A549 (cell line): ENCODE measurements around the gene NUTF2.

ENCODE experiments used
- MAFK ChIP-seq: fragments of 450-650 bp; IDR thresholded peaks from 2 replicates; pipeline ENCODE4 v1.6.1; 2014; ENCODE audit not compliant: partially characterized antibody
- RNF2 ChIP-seq: fragments of 200-600 bp; sonication (generic); IDR thresholded peaks from 2 replicates; pipeline ENCODE4 v1.6.1; 2016; ENCODE audit warnings: low read depth, mild to moderate bottlenecking, antibody characterized with exemption, moderate library complexity, borderline replicate concordance

DNA sequence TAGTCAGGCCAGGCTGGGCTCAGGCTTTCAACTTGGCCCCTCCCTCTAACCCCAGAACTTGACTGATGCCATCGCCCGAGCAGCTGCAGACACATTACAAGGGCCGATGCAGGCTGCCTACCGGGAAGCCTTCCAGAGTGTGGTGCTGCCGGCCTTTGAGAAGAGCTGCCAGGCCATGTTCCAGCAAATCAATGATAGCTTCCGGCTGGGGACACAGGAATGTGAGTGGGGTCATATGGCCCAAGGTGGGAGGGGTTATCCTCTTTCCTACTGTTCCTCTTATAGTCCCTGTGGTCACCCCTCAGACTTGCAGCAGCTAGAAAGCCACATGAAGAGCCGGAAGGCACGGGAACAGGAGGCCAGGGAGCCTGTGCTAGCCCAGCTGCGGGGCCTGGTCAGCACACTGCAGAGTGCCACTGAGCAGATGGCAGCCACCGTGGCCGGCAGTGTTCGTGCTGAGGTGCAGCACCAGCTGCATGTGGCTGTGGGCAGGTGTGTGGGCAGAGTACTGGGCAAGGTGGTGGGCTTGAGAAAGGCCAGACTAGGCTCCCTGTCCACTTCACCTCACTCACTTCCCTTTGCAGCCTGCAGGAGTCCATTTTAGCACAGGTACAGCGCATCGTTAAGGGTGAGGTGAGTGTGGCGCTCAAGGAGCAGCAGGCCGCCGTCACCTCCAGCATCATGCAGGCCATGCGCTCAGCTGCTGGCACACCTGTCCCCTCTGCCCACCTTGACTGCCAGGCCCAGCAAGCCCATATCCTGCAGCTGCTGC, 35.8 kb downstream of the NUTF2 start:
- no peak for TF ChIP-seq RNF2
- no peak for TF ChIP-seq MAFK
